Ishikawa (cell line): ENCODE data around the gene CAMTA1.

Source experiments
- EP300 ChIP-seq: IDR thresholded peaks from 2 replicates; pipeline ENCODE4 v1.6.1; 2012; ENCODE audit warnings: borderline replicate concordance
- NFIC ChIP-seq: IDR thresholded peaks from 2 replicates; pipeline ENCODE4 v1.6.1; 2012
- YY1 ChIP-seq: IDR thresholded peaks from 2 replicates; pipeline ENCODE4 v1.6.1; 2012; ENCODE audit warnings: low read depth

DNA sequence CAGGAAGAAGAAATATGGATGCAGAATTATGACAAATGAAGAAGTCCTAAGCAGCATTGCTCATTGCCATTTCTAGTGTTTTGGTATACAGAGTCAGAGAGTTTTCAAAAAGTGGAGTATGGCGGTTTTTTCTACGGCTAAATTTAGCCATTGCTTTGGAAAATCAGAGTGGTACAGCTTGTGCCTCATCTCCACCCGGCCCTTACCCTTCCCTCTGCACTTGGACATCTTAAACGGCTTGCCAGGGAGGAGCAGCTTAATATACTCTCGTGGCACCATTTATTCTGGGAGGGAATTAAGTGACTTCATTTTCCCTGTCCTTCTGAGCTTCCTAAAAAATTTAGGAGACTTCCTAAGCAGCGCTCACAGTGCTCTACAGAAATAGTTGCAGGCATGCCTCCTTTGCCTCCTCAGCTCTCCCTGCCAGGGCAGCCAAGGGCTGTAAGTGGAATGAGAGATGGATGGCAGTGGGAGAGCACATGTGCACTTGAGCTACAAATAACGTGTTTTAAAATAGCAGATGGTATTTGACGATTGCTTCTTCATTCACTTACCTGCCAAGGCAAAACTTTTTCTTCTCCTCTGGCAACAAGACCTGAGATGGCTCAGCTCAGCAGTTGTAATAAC lies 934.3 kb downstream of the CAMTA1 start:
- TF ChIP-seq EP300 (no peak), YY1 (no peak), NFIC (no peak)
